PC-9 (cell line): ENCODE measurements around the gene TRPM1.

Experiments used
- CTCF ChIP-seq: fragments of 200-600 bp; sonication (generic); conservative IDR thresholded peaks from 2 replicates; pipeline ENCODE4 v1.6.1; 2017; ENCODE audit warnings: mixed run types, antibody characterized with exemption, mild to moderate bottlenecking, moderate library complexity
- EZH2 ChIP-seq: fragments of 200-600 bp; sonication (generic); IDR thresholded peaks from 2 replicates; pipeline ENCODE4 v1.8.0; 2017; ENCODE audit warnings: antibody characterized with exemption, low read depth

DNA sequence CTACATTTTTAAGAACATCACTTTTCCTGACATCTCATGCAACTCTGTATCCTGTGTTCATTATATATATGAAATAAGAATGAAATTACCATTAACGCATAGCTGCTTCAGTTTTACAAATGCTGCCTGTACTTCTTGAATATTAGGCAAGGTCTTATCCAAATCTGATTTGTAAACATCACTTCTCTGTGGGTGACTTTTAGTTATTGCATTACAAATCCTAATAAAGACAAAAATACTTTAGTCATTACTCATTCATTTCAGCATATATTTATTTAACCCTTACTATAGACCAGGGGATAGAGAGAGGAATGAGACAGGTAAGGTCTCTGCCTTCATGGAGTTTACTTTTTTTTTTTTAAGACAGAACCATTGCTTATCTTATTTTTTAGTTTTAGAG is 146.9 kb downstream of the TRPM1 start:
- TF ChIP-seq CTCF (no peak), EZH2 (no peak)
